Lower leg skin (tissue), 4 donors: Measurements from ENCODE around the gene PPP1CC. TPM values are rescaled to one million over a fixed set of nuclear protein-coding genes. Genes with fewer than 3 reads are reported as not detected.

Experiments used
- DNase-seq, 2 donors: peaks; one replicate each; pipeline ENCODE4 v3.0.0-alpha.2; 2019; ENCODE audit warnings: low spot score in 2 of 2
- H3K4me3 ChIP-seq: fragments of 200-600 bp; sonication (generic); 2 replicates; pipeline ENCODE4 v1.5.1; 2017; ENCODE audit warnings: mild to moderate bottlenecking, low read depth; ENCODE audit not compliant: poor library complexity, severe bottlenecking
- POLR2A ChIP-seq, 2 donors: fragments of 450-650 bp; IDR thresholded peaks; one replicate each; pipeline ENCODE4 v1.6.1; 2016 to 2017; ENCODE audit warnings: antibody characterized with exemption in 2 of 2, mild to moderate bottlenecking in 1 of 2, moderate library complexity in 1 of 2
- WGBS, 2 donors: methylation state at CpG; one replicate each; pipeline ENCODE4 v1.1.5; 2018; 5-methylcytosine and 5-hydroxymethylcytosine counted together
- intact Hi-C: fragments of 100-400 bp; cut with DNase I; formaldehyde crosslinking; loops from one replicate; pipeline ENCODE4 v1.15.0; 2023; ENCODE audit warnings: low total_unique reads
- total RNA-seq, 4 donors: library from RNA; depleted of rRNA; stranded (reverse); fragments of >200 nt; gene quantifications; one replicate each; pipeline ENCODE4 v1.1.0, GENCODE V29; 2016
- TF ChIP-seq, protein P1 (sequence below), 3 donors: fragments of 450-650 bp; IDR thresholded peaks; one replicate each; pipeline ENCODE4 v1.5.1; 2016; ENCODE audit warnings: antibody characterized with exemption in 3 of 3, mild to moderate bottlenecking in 3 of 3, moderate library complexity in 2 of 3

PPP1CC gene
- total RNA-seq, 4 donors from 2014 or later = 90.1 to 97.4 (median 91.3) TPM

DNA sequence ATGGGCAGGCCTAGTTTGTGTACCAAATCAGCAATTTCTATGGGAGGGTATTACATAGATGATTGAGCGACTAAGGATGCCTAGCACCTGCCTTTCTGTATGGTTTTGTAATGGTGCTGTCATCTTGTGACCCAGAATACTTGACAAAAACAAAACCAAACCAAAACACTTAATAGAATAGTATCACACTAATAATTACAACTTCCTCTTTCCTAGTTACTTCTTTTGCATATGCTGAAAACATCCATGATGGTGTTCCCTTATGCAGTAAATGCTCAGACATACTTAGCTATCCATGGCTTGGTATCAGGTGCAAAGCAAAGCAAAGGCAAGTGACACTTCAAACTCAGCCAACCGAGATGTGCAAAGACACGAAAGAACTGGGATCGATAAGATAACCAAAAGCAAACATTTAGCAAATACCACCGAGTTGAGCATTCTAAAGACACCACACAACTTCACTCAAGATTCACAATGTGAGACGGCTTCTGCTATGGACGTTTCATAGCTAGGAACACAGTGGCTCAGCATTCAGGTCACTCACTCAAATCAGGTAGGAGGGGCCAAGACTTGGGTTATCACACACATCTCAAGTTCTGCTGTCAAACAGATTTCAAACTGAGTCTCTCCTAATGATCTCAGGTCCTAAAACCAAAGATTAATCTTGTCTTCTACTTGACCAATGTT lies 24.3 kb downstream of the PPP1CC start:
- intact Hi-C loops = no loop called here

DNA sequence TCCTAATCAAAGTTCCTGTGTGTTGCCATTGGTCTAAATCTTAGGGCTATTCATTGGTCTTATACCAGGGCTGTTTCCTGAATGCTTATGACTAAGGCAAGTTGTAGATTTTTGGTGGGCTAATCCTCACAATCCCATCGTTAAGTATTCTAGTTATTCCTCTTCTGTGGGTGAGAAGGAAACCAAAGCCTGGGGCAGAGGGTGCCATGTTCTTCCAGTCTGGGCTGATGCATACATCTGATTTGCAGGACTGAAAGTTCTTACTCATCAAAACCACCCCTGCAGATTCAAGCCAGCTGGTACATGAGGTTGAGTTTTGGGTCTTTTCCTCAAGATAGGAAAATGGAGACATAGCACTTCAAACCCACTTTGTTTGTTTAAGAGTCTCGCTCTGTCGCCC lies 25.7 kb downstream of the PPP1CC start:
- no peak for DNase-seq
- WGBS, 2 donors = 88 to 97% methylated on average over 3 of the region's 3 CpGs
- H3K4me3 ChIP-seq = no peak overlapping the region
- intact Hi-C loops = no loop called here
- TF ChIP-seq, protein P1, sequence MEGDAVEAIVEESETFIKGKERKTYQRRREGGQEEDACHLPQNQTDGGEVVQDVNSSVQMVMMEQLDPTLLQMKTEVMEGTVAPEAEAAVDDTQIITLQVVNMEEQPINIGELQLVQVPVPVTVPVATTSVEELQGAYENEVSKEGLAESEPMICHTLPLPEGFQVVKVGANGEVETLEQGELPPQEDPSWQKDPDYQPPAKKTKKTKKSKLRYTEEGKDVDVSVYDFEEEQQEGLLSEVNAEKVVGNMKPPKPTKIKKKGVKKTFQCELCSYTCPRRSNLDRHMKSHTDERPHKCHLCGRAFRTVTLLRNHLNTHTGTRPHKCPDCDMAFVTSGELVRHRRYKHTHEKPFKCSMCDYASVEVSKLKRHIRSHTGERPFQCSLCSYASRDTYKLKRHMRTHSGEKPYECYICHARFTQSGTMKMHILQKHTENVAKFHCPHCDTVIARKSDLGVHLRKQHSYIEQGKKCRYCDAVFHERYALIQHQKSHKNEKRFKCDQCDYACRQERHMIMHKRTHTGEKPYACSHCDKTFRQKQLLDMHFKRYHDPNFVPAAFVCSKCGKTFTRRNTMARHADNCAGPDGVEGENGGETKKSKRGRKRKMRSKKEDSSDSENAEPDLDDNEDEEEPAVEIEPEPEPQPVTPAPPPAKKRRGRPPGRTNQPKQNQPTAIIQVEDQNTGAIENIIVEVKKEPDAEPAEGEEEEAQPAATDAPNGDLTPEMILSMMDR (IDR thresholded peaks at IDR 0.05) = no peak

More for the DNA sequence above, 24.3 kb downstream of the PPP1CC start:
- 93 to 94% methylated on average over 7 of the region's 7 CpGs for WGBS, 2 donors
- TF ChIP-seq, protein P1 (IDR thresholded peaks at IDR 0.05) = no peak
- TF ChIP-seq POLR2A (IDR thresholded peaks at IDR 0.05) = no peak
- no peak overlapping the region for H3K4me3 ChIP-seq
- no peak for DNase-seq

DNA sequence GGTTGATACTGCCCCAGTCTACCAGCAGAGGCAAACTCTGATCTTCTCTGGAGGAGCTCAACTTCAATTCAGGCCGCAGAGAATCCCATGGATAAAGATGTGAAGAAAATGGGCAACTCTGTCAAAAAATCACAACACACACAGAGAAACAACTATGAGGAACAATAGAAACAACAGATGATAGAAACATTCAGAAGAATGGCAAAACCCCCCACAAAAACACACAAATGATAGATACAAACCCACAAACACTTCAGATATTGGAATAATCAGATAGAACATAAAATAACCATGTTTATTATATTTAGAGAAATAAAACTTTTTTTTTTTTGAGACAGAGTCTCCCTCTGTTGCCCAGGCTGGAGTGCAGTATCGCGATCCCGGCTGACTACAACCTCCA lies 33.8 kb downstream of the PPP1CC start:
- intact Hi-C loops = no loop called here
- DNase-seq = no peak
- H3K4me3 ChIP-seq = no peak overlapping the region
- TF ChIP-seq, protein P1 (IDR thresholded peaks at IDR 0.05) = no peak
- no peak for TF ChIP-seq POLR2A (IDR thresholded peaks at IDR 0.05)
- 93 to 96% methylated on average over 4 of the region's 4 CpGs for WGBS, 2 donors

DNA sequence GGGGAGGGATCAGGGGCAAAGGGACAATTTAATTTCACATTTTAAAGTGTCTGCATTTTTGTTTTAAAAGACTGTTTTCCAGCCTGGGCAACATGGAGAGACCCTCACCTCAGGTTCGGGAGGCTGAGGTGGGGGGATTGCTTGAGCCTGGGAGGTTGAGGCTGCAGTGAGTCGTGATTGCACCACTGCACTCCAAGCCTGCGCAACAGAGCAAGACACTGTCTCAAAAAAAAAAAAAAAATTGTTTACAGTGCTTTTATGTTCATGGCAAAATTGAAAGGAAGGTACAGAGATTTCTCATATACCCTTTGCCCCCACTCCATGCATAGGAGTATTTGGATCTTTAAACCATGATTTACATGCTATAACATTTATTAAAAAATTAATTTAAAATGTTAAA lies 37.4 kb downstream of the PPP1CC start:
- no peak overlapping the region for H3K4me3 ChIP-seq
- TF ChIP-seq, protein P1 (IDR thresholded peaks at IDR 0.05) = no peak
- TF ChIP-seq POLR2A (IDR thresholded peaks at IDR 0.05) = no peak
- WGBS, 2 donors = 62 to 75% methylated on average over 3 of the region's 3 CpGs
- intact Hi-C loops = no loop called here
- no peak for DNase-seq

DNA sequence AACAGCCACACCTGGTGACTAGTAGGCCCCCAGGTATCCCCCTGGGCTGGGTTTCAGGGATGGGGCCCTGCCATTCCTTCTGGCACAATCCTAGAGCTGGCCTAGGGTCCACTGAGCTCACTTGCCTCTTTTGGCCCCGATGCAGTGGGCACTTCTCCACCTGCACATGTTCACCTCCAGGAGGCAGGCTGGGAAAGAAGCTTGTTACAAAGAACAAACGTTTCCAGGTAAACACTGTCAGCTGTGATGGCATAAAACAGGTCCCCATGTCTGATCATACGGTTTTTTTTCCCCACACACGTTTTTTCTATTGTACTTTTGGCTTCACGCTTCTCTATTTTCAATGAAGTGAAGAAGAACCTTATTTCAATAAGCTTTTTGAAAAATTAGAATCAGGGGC lies 37.9 kb downstream of the PPP1CC start:
- H3K4me3 ChIP-seq = no peak overlapping the region
- TF ChIP-seq POLR2A (IDR thresholded peaks at IDR 0.05) = no peak
- TF ChIP-seq, protein P1 (IDR thresholded peaks at IDR 0.05) = no peak
- no peak for DNase-seq
- intact Hi-C loops = no loop called here
- 29 to 30% methylated on average over 5 of the region's 5 CpGs for WGBS, 2 donors

DNA sequence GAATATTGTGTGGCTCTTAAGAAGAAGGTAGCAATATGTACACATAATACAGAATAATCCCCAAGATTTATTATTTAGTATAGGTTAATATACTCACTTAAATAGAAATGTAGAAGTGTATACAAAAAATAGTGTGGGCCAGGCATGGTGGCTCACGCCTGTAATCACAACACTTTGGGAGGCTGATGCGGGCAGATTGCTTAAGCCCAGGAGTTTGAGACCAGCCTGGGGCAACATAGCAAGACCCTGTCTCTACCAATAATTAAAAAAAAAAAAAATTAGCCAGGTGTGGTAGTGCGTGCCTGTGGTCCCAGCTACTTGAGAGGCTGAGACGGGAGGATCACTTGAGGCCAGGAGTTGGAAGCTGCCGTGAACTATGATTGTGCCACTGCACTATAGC lies 38.5 kb downstream of the PPP1CC start:
- no peak for TF ChIP-seq POLR2A (IDR thresholded peaks at IDR 0.05)
- TF ChIP-seq, protein P1 (IDR thresholded peaks at IDR 0.05) = no peak
- DNase-seq = no peak
- no peak overlapping the region for H3K4me3 ChIP-seq
- WGBS, 2 donors = 93 to 95% methylated on average over 5 of the region's 5 CpGs
- intact Hi-C loops = no loop called here
